IMR-90 (cell line): ENCODE results near the gene FAM89A. TPM values are rescaled to one million over a fixed set of nuclear protein-coding genes. Genes with fewer than 3 reads are reported as not detected.

ENCODE experiments used
- ATAC-seq: fragments of 200-7000 bp; cut with Tn5 transposase; 2 replicates; pipeline ENCODE4 v1.9.1; 2020; ENCODE audit warnings: low read depth, mild to moderate bottlenecking, moderate library complexity
- BruUV-seq: library from RNA; stranded (reverse); fragments of 400-500 nt; replicated peaks from 2 replicates; lab custom pipeline; 2021; lab: Mats Ljungman, UMichigan
- CTCF ChIA-PET: fragments of 300-600 bp; formaldehyde crosslinking; extraction: SDS; loops from one replicate; lab custom pipeline; 2021; ENCODE audit warnings: antibody characterized with exemption; lab: Yijun Ruan, JAX
- POLR2A ChIA-PET: fragments of 300-600 bp; sonication (Branson Sonifier 250); formaldehyde crosslinking; loops from one replicate; lab custom pipeline; 2022; ENCODE audit warnings: antibody characterized with exemption; ENCODE audit not compliant: unreplicated experiment; lab: Charles Lee
- DNase-seq: peaks from one replicate; pipeline ENCODE4 v3.0.0; 2013
- H2AFZ ChIP-seq: replicated peaks from 2 replicates; pipeline ENCODE3; 2013; ENCODE audit warnings: low read length, mild to moderate bottlenecking; ENCODE audit not compliant: poor library complexity
- H2AK5ac ChIP-seq: 2 replicates; pipeline ENCODE4 v1.6.1; 2013; ENCODE audit warnings: low read depth, low read length, inconsistent platforms
- H2AK9ac ChIP-seq: replicated peaks from 2 replicates; pipeline ENCODE3; 2013; ENCODE audit warnings: mild to moderate bottlenecking, low read depth, low read length, moderate library complexity; ENCODE audit not compliant: poor library complexity
- H2BK120ac ChIP-seq: 2 replicates; pipeline ENCODE4 v1.6.1; 2013; ENCODE audit warnings: low read depth, low read length, inconsistent platforms
- H2BK15ac ChIP-seq: 3 replicates; pipeline ENCODE4 v1.6.1; 2013; ENCODE audit warnings: low read depth, low read length, inconsistent platforms
- H2BK20ac ChIP-seq: 2 replicates; pipeline ENCODE4 v1.6.1; 2013; ENCODE audit warnings: low read depth, mild to moderate bottlenecking, inconsistent platforms, low read length, moderate library complexity
- H2BK5ac ChIP-seq: 2 replicates; pipeline ENCODE4 v1.6.1; 2013; ENCODE audit warnings: mild to moderate bottlenecking, low read depth, low read length, inconsistent platforms; ENCODE audit not compliant: poor library complexity, severe bottlenecking
- H3K14ac ChIP-seq: replicated peaks from 2 replicates; pipeline ENCODE4 v1.6.1; 2013; ENCODE audit warnings: low read depth, low read length, inconsistent platforms
- H3K18ac ChIP-seq: 2 replicates; pipeline ENCODE4 v1.6.1; 2013; ENCODE audit warnings: low read depth, low read length, control low read depth
- H3K23ac ChIP-seq: 2 replicates; pipeline ENCODE4 v1.6.1; 2013; ENCODE audit warnings: low read depth, low read length, inconsistent platforms
- H3K27ac ChIP-seq: 2 replicates; pipeline ENCODE4 v1.5.1; 2013; ENCODE audit warnings: mild to moderate bottlenecking, control low read depth, low read length; ENCODE audit not compliant: insufficient read depth
- H3K27me3 ChIP-seq: 2 replicates; pipeline ENCODE4 v1.6.1; 2013; ENCODE audit warnings: low read length; ENCODE audit not compliant: control insufficient read depth, insufficient read depth
- H3K36me3 ChIP-seq: 2 replicates; pipeline ENCODE4 v1.6.1; 2013; ENCODE audit warnings: low read length, mixed read lengths; ENCODE audit not compliant: control insufficient read depth, insufficient read depth
- H3K4ac ChIP-seq: 2 replicates; pipeline ENCODE4 v1.6.1; 2013; ENCODE audit warnings: low read depth, low read length, inconsistent platforms
- H3K4me1 ChIP-seq: 2 replicates; pipeline ENCODE4 v1.6.1; 2013; ENCODE audit warnings: low read length, mixed read lengths; ENCODE audit not compliant: control insufficient read depth, insufficient read depth
- H3K4me2 ChIP-seq: 2 replicates; pipeline ENCODE4 v1.6.1; 2013; ENCODE audit warnings: low read depth, mild to moderate bottlenecking, control low read depth, low read length, moderate library complexity
- H3K4me3 ChIP-seq: 2 replicates; pipeline ENCODE4 v1.5.1; 2013; ENCODE audit warnings: low read depth, mild to moderate bottlenecking, control low read depth, low read length, moderate library complexity; ENCODE audit not compliant: insufficient read depth
- H3K56ac ChIP-seq: 2 replicates; pipeline ENCODE4 v1.6.1; 2013; ENCODE audit warnings: low read length, inconsistent platforms; ENCODE audit not compliant: insufficient read depth; ENCODE audit errors: extremely low read depth
- H3K79me1 ChIP-seq, 2 experiments: 2 replicates each; pipeline ENCODE4 v1.6.1; 2013; ENCODE audit warnings: low read length in 2 of 2, inconsistent platforms in 1 of 2, low read depth in 1 of 2
- H3K9ac ChIP-seq: 2 replicates; pipeline ENCODE4 v1.6.1; 2013; ENCODE audit warnings: low read depth, low read length, control low read depth
- H3K9me1 ChIP-seq: 2 replicates; pipeline ENCODE4 v1.6.1; 2013; ENCODE audit warnings: low read length, inconsistent platforms; ENCODE audit not compliant: insufficient read depth
- H3K9me3 ChIP-seq: 2 replicates; pipeline ENCODE4 v1.6.1; 2013; ENCODE audit warnings: low read length; ENCODE audit not compliant: control insufficient read depth, insufficient read depth
- H4K20me1 ChIP-seq: 2 replicates; pipeline ENCODE4 v1.6.1; 2013; ENCODE audit warnings: low read length, inconsistent platforms; ENCODE audit not compliant: insufficient read depth
- H4K5ac ChIP-seq: 2 replicates; pipeline ENCODE4 v1.6.1; 2013; ENCODE audit warnings: mild to moderate bottlenecking, low read depth, low read length, control low read depth
- H4K8ac ChIP-seq, 2 experiments: 2 replicates each; pipeline ENCODE4 v1.6.1; 2013; ENCODE audit warnings: low read depth in 2 of 2, low read length in 2 of 2, control low read depth in 1 of 2, inconsistent platforms in 1 of 2
- H4K91ac ChIP-seq: 2 replicates; pipeline ENCODE4 v1.6.1; 2013; ENCODE audit warnings: low read depth, low read length, inconsistent platforms; ENCODE audit not compliant: insufficient read depth
- BHLHE40 ChIP-seq: fragments of 150-350 bp; IDR thresholded peaks from 2 replicates; pipeline ENCODE4 v1.6.1; 2016; ENCODE audit warnings: mild to moderate bottlenecking, low read depth, low read length
- CEBPB ChIP-seq: IDR thresholded peaks from 2 replicates; pipeline ENCODE4 v1.6.1; 2012; ENCODE audit warnings: low read depth, low read length, improper control_type of control experiment
- FOS ChIP-seq: fragments of 150-350 bp; IDR thresholded peaks from 2 replicates; pipeline ENCODE4 v1.6.1; 2016; ENCODE audit warnings: low read depth, low read length
- MAFK ChIP-seq: IDR thresholded peaks from 2 replicates; pipeline ENCODE4 v1.6.1; 2012; ENCODE audit warnings: low read depth, low read length, improper control_type of control experiment
- MXI1 ChIP-seq: IDR thresholded peaks from 2 replicates; pipeline ENCODE4 v1.6.1; 2012; ENCODE audit warnings: low read depth, mild to moderate bottlenecking, low read length, moderate library complexity, borderline replicate concordance
- RCOR1 ChIP-seq: IDR thresholded peaks from 2 replicates; pipeline ENCODE4 v1.6.1; 2012; ENCODE audit warnings: mild to moderate bottlenecking, low read length, improper control_type of control experiment; ENCODE audit not compliant: insufficient replicate concordance
- WGBS, 2 experiments: methylation state at CpG; one replicate each; pipeline versions ENCODE4 v1.1.5 to v1.1.7; 2013; ENCODE audit warnings: missing lambda C conversion rate in 2 of 2; ENCODE audit not compliant: insufficient read length in 1 of 2; ENCODE audit errors: extremely low coverage in 2 of 2; 5-methylcytosine and 5-hydroxymethylcytosine counted together
- dilution Hi-C: fragments of 300-500 bp; cut with HindIII; formaldehyde crosslinking; loops from one replicate; pipeline ENCODE4 v1.14.3; 2018; ENCODE audit warnings: low sequenced_read_pairs; ENCODE audit not compliant: unreplicated experiment
- in situ Hi-C: fragments of 300-500 bp; cut with MboI; formaldehyde crosslinking; loops from 3 replicates; pipeline ENCODE4 v1.14.3; 2019; ENCODE audit warnings: low sequenced_read_pairs, inconsistent platforms, mixed read lengths
- intact Hi-C: fragments of 100-400 bp; cut with micrococcal nuclease; formaldehyde crosslinking; loops from 2 replicates; pipeline ENCODE4 v1.10.0; 2022
- polyA plus RNA-seq, 3 experiments: library from polyadenylated mRNA; depleted of rRNA; stranded (reverse); fragments of >200 nt; gene quantifications; 2 replicates each; pipeline ENCODE4 v1.2.3, GENCODE V29; 2012; ENCODE audit warnings: low replicate concordance in 1 of 3
- total RNA-seq: library from RNA; depleted of rRNA; stranded (reverse); fragments of >200 nt; gene quantifications from 2 replicates; pipeline ENCODE4 v1.2.3, GENCODE V29; 2012; rRNA removed
- TF ChIP-seq, protein P1 (sequence below): fragments of 150-350 bp; IDR thresholded peaks from 2 replicates; pipeline ENCODE4 v1.6.1; 2016; ENCODE audit warnings: low read depth, mild to moderate bottlenecking, low read length, moderate library complexity, borderline replicate concordance

FAM89A gene
- total and polyA plus RNA-seq, 2 of the 4 experiments (the other 2 are of a cell fraction) = 6.8 to 8.1 TPM

DNA sequence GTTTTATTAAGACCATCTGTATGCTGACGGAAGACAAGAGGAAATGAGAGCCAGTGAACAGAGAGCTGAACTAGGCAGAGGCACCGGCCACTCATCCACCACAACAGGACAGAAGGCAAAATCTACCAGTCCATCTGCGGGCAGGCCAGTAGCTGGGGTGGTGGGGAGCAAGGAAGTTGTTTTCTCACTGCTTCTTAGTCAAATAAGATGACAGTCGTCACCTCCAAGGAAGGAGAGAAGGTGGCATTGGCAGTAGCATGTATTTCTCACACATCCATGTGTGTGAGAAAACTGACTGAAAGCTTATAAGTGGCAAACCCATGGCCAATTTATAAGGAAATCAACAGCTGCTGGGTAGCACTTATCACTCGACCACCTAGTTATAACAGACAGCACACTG is 69.6 kb downstream of the FAM89A start:
- Histone ChIP-seq H2BK20ac (no peak overlapping the region), H4K8ac (no peak overlapping the region), H4K20me1 (no peaks in the 10 kb centered on the region), H3K36me3 (no peaks in the 10 kb centered on the region), H4K5ac (no peak overlapping the region), H2AFZ (no peak overlapping the region), H3K23ac (no peak overlapping the region), H2BK120ac (no peak overlapping the region), H3K9me3 (no peaks in the 10 kb centered on the region), H3K56ac (no peak overlapping the region), H3K4me2 (no peak overlapping the region), H3K27ac (no peak overlapping the region), H4K91ac (no peak overlapping the region), H3K4ac (no peak overlapping the region), H2AK5ac (no peak overlapping the region), H3K4me3 (no peak overlapping the region), H2AK9ac (no peak overlapping the region), H3K18ac (no peak overlapping the region), H3K14ac (no peak overlapping the region), H3K9me1 (peaks cover 4% of the 10 kb centered on the region; the same call in 1 of the 2 replicates), H3K4me1 (no peaks in the 10 kb centered on the region), H3K27me3 (no peaks in the 10 kb centered on the region), H3K9ac (no peak overlapping the region), H3K79me1 (peaks cover 9 to 15% of the 10 kb centered on the region in 2 experiments; a peak in 2 of 4 replicates), H2BK15ac (no peak overlapping the region), H2BK5ac (no peak overlapping the region)
- no TSS peak for BruUV-seq
- no peak for ATAC-seq
- intact Hi-C loops (no loop called here), dilution Hi-C loops (no loop called here), in situ Hi-C loops (no loop called here)
- ChIA-PET POLR2A (no interaction called here), CTCF (no interaction called here)
- no peak for DNase-seq
- TF ChIP-seq MXI1 (no peak), BHLHE40 (no peak), FOS (no peak), MAFK (no peak), RCOR1 (no peak), CEBPB (no peak)
- TF ChIP-seq, protein P1, sequence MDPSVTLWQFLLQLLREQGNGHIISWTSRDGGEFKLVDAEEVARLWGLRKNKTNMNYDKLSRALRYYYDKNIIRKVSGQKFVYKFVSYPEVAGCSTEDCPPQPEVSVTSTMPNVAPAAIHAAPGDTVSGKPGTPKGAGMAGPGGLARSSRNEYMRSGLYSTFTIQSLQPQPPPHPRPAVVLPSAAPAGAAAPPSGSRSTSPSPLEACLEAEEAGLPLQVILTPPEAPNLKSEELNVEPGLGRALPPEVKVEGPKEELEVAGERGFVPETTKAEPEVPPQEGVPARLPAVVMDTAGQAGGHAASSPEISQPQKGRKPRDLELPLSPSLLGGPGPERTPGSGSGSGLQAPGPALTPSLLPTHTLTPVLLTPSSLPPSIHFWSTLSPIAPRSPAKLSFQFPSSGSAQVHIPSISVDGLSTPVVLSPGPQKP = no peak
- WGBS, 2 experiments = no CpG with 5 or more reads among the region's 5 CpGs

Other genes with a start within 250 kb of the FAM89A start
- 74.4 and 76.2 TPM in 2 replicates for gene C1orf198, start 171.7 kb downstream of the FAM89A start, total RNA-seq
- gene C1orf198, start 171.7 kb downstream of the FAM89A start, polyA plus RNA-seq (2012; rRNA removed) = 63.9 and 67.4 TPM in 2 replicates
- 8.9 and 9.1 TPM in 2 replicates for gene TTC13, start 61.4 kb downstream of the FAM89A start, total RNA-seq
- gene TTC13, start 61.4 kb downstream of the FAM89A start, polyA plus RNA-seq (2012; rRNA removed) = 6.0 and 6.1 TPM in 2 replicates
- gene ARV1, start 61.2 kb downstream of the FAM89A start, total RNA-seq = 19.0 and 26.7 TPM in 2 replicates
- gene ARV1, start 61.2 kb downstream of the FAM89A start, polyA plus RNA-seq (2012; rRNA removed) = 18.9 and 22.9 TPM in 2 replicates
- not detected in 2 replicates for gene TRIM67, start 121.8 kb upstream of the FAM89A start, total RNA-seq
- gene TRIM67, start 121.8 kb upstream of the FAM89A start, polyA plus RNA-seq (2012; rRNA removed) = not detected in 2 replicates
- gene GNPAT, start 201.0 kb upstream of the FAM89A start, total RNA-seq = 36.0 and 43.9 TPM in 2 replicates
- gene GNPAT, start 201.0 kb upstream of the FAM89A start, polyA plus RNA-seq (2012; rRNA removed) = 12.3 and 17.2 TPM in 2 replicates